Embryonic facial prominence (tissue), 1 donor: Measurements from ENCODE around the gene DHRS3.

Experiments used
- DNase-seq: peaks from one replicate; pipeline ENCODE4 v3.0.0-alpha.2; 2016; ENCODE audit errors: extremely low spot score

Gene DHRS3

GRCh38 chr1:12554521-12555305 lies 63.3 kb downstream of the DHRS3 start:
- no peak for DNase-seq

GRCh38 chr1:12553963-12554362 lies 64.0 kb downstream of the DHRS3 start:
- no peak for DNase-seq

GRCh38 chr1:12552951-12553921 lies 64.8 kb downstream of the DHRS3 start:
- no peak for DNase-seq

- no peak for DNase-seq
Observed at GRCh38 chr1:12552111-12552888, 65.7 kb downstream of the DHRS3 start.

GRCh38 chr1:12551584-12551983 lies 66.4 kb downstream of the DHRS3 start:
- no peak for DNase-seq

- no peak for DNase-seq
Observed at GRCh38 chr1:12549460-12550349, 68.3 kb downstream of the DHRS3 start.

DNA sequence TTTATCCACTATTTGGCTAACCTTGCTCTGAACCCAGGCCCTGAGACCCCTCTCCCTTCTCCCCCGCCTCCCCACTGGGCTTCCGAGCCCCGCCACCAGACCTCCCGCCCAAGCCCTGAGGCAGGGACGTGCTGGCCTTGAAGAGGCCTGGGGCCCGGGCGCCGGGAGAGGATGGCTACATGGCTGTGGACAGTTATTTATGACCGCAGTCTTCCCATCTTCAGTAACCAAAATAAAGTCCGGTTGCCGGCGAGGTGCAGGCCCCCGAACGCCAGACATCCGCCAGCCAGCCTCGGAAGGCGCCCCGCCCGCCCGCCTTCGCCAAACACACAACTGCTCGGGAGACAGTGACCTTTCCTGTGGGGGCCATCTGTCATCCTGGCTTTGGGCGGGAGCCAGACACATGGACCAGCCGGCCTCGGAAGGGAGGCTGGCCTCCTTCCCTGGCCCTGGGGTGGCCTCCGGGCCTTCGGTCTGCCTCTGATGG lies 69.0 kb downstream of the DHRS3 start:
- no peak for DNase-seq

- no peak for DNase-seq
Observed at GRCh38 chr1:12548279-12548972, 69.6 kb downstream of the DHRS3 start.

- DNase-seq = no peak
Observed at GRCh38 chr1:12547586-12548225, 70.3 kb downstream of the DHRS3 start.

GRCh38 chr1:12546771-12547585 lies 71.0 kb downstream of the DHRS3 start:
- no peak for DNase-seq

GRCh38 chr1:12544992-12545391 lies 73.0 kb downstream of the DHRS3 start:
- no peak for DNase-seq

DNA sequence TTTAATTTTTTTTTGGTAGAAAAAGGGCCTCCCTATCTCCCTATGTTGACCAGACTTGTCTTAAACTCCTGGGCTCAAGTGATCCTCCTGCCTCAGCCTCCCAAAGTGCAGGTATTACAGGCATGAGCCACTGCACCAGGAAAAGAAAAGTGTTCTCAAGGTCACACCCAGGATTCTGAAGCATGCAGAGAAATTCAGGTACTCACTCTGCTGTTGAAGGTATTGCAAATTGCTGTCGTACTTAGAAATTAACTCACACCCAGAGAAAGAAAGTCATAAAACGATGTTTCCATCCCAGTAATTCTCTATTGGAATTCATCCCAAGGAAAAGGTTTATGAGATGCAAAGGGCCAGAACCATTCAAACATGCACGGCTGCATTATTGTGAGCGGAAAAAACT lies 73.7 kb downstream of the DHRS3 start:
- no peak for DNase-seq

GRCh38 chr1:12543740-12544154 lies 74.3 kb downstream of the DHRS3 start:
- DNase-seq = no peak

- no peak for DNase-seq
Observed at GRCh38 chr1:12542616-12543592, 75.1 kb downstream of the DHRS3 start.

DNA sequence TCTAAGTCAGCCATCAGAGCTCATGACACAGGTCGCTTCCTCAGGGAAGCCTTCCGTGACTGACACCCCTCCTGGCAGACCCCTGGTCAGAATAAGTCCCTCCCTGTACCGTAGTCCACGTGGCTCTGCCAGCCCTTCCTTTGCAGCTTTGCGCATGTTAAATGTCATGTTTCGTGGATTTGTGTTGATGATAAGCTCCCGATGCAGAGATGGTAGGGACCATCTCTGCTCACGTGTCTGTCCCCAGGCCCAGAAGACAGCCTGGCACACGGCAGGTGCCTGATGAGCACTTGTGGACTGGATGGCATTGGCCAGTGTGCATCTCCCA lies 75.9 kb downstream of the DHRS3 start:
- DNase-seq = no peak

GRCh38 chr1:12541274-12542137 lies 76.5 kb downstream of the DHRS3 start:
- no peak for DNase-seq
